Stimulated activated CD4-positive, alpha-beta T cell treated with anti-CD3 and anti-CD28 coated beads, TNF-alpha, amount 100 ng/mL, for 48 hours (primary cell): ENCODE data around the gene ZNF148.
A peak's percentile ranks its signal among the peaks of the same experiment; 100 is the strongest.
"Not testable (repeated sequence)": the region's sequence is repeated elsewhere in the genome, so short reads cannot be mapped to it uniquely, and the experiment has no call there.

Experiments
- DNase-seq, 3 donors: peaks; one replicate each; pipeline ENCODE4 v3.0.0-alpha.2; 2020; ENCODE audit warnings: low read depth in 3 of 3

Gene ZNF148, protein sequence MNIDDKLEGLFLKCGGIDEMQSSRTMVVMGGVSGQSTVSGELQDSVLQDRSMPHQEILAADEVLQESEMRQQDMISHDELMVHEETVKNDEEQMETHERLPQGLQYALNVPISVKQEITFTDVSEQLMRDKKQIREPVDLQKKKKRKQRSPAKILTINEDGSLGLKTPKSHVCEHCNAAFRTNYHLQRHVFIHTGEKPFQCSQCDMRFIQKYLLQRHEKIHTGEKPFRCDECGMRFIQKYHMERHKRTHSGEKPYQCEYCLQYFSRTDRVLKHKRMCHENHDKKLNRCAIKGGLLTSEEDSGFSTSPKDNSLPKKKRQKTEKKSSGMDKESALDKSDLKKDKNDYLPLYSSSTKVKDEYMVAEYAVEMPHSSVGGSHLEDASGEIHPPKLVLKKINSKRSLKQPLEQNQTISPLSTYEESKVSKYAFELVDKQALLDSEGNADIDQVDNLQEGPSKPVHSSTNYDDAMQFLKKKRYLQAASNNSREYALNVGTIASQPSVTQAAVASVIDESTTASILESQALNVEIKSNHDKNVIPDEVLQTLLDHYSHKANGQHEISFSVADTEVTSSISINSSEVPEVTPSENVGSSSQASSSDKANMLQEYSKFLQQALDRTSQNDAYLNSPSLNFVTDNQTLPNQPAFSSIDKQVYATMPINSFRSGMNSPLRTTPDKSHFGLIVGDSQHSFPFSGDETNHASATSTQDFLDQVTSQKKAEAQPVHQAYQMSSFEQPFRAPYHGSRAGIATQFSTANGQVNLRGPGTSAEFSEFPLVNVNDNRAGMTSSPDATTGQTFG

DNA sequence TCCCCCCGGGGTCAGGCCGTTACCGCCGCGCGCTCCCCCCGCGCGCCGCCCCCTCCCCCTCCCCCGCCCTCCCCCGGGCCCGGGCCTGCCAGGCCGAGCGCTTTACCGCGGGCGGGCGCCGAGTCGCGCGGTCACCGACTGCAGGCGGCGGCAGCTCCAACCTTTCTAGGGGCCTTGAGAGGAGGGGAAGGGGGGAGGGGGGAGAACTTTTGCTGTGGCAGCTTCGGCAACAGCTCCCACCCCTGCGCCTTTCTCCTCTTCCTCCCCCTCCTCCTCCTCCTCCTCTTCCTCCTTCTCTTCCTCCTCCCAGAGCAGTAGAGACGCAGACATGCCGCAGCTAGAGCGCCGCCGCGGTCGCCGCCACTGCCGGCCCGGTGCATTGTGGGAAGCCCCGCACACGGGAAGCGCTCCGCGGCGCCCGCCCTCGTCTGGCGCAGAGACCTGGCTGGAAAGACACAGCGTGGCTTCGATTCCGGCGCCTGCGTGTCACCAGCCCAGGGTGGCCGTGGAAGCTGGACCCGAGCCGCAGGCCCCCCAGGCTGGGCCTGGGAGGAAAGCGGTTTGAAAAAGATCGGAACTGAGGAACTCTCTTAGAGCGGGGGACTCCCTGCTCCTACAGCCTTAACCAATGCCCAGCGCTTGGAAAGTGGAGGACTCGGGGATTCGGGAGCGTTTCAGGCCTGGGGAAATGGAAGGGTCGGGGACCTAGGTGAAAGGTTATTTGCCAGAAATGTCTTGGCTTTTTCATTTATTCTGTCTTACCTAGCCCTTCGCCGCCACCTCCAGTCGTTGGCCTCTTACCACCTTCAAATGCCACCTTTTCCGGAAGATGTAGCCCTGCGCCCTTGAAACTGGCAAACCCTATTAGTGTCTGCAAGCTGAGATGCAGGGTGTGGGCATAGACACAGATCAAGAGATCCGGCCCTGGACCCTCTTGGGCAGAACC is at the start of gene ZNF148:
Gene ZNF148, minus strand, starts transcription at position 330 of the 946 bp plus-strand sequence. CDS start 61,685 bp downstream, outside the sequence.
- peak; percentile 78 to 83 (median 81) for DNase-seq

DNA sequence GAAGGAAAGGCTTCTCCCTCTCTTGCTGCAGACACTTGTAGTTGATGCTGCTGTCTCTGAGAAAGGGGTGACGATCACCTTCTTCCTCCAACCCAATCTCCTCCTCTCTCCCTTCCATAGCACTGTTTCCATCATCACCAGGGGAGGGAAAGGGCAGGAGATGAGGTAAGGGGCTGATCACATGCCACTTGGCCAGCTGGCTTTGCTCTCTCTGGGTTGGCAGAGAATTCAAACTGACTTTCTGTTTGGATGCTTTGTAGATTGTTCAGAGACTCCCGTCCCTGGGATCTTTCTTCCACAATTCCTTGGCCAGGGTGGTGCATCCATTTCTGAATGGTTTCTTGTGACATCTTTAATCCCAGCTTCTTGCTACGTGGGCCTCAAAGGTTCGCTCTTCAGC is 43.2 kb upstream of the ZNF148 start:
- no peak for DNase-seq

DNA sequence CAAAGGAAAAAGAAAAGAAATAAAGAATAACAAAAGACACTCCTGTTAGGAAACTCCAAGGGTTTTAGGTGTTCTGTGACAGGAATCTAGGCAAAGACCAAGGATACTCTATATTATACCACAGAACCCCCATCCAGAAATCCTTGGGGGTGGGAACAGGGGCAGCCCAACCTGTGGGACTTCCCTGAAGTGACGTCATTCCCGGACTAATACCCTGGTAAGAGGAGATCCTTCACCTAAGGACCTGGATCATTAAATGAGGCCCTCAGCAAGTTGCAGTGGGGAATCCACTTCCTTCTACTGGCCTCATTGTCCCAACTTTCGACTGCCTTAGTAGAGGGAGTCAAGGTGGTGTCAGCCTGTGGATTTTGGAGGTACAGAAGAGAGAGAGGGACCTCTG is 41.1 kb upstream of the ZNF148 start:
- no peak for DNase-seq

DNA sequence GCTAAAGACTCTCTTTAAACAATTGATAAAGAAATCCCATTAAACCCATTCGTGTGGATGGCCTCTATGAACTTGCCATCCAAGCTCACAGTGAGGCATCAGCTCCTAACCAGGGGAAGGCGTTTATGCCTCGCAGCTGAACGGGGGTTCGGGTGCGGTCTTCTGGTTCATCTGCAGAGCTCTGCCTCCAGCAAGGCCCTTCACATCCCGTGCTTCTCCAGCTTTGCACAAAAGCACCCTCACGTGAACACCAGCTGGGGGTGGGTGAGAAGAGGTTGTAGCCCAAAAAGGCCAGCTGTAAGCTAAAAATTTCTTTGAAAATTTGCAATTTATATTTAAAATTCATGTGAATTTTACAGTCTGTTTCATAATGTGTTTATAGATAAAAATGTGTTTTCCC is 39.5 kb upstream of the ZNF148 start:
- DNase-seq, result no peak

DNA sequence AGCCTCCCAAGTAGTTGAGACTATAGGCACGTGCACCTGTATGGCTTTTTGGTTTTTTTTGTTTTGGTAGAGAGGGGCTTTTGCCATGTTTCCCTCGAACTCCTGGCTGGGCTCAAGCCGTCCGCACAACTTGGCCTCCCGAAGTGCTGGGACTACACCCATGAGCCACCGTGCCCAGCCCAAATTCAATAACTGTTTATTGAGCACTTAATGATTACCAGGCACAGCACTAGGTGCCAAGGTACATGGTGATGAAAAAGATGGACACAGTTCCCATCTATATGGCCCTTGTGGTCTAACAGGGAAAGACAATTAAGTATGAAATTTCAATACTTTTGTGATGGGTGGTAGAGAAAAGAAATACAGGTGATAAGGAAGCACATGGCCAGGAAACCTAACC is 35.8 kb upstream of the ZNF148 start:
- DNase-seq, result no peak

DNA sequence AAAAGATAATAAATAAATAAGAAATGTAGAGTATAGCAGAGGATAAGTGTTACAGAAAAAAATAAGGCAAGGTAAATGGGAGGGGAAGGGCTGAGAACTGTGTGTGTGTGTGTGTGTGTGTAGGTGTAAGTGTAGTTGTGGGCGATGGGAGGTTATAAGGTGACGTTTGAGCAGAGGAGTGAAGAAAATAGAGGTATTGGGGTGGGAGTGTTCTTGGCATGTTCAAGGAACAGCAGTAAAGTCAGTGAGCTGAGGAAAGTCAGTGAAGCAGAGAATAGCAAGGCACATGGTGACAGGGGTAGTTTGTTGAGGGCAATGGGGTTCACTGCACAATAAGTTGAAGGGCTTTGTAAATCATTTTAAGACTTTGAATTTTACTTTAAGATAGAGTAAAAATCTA is 30.9 kb upstream of the ZNF148 start:
- no peak for DNase-seq

DNA sequence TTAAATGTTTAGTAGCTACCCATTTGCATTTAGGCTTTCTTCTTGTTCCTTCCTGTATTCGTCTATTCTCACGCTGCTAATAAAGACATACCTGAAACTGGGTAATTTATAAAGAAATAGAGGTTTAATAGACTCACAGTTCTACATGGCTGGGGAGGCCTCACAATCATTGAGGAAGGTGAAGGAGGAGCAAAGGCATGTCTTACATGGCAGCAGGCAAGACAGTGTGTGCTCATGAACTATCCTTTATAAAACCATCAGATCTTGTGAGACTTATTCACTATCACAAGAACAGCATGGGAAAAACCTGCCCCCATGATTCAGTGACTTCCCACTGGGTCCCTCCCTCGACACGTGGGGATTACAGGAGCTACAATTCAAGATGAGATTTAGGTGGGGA is 30.4 kb upstream of the ZNF148 start:
- DNase-seq, result not testable (repeated sequence)

DNA sequence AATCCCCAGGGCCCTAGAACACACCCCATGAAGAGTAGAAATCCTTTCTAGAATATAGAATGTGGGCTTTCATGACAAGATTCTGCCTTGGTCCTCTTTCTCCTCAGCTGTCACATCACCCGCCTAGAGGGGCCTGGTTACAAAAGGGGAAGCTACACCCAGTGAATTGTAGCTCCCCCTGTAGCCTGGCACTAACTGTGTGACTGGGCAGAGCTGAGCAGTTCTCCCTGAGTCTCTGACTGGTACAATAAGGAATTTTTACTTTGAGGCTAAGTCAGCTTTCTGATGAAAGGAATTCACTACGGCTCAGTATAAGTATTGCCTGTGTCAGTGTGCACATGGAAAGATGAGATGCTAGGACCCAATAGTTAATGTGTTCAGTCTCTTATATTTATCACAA is 28.7 kb upstream of the ZNF148 start:
- no peak for DNase-seq

DNA sequence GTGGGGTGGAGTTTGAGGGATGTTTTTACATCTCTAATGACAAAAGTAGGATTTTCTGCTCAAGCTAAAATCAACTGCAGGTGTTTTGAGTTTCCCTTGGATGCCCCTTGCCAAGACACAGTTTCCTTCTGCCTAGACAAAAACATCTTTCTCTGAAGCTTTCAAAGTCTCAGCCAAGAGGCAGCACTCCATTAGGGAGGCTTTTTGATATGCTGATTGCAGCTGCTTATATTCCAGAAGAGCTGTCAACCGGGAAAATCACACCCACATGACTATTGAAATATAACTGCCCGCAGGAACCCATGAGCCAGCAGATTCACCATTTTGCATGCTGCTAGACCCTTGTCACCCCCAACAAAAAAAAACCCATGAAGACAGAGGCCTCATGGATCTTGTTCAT is 27.5 kb upstream of the ZNF148 start:
- no peak for DNase-seq

DNA sequence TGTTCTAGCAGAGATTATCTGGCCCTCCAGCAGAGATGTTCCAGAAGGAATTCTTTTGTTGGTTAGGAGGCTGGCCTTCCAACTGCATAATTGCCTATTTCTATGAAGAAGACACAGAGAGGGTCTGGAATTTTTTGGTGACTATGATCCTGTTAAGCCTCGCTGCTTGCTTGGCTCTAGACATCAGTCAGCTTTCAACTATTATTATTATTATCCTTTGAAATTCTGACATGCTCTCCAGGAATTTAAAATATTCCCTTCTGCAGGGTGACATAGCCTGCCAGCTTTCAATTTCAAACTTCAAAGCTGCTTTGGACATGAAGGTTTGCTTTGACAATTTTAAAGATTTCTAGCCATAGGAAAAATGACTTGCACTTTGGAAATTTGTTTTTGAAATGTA is 26.3 kb upstream of the ZNF148 start:
- DNase-seq, result no peak

DNA sequence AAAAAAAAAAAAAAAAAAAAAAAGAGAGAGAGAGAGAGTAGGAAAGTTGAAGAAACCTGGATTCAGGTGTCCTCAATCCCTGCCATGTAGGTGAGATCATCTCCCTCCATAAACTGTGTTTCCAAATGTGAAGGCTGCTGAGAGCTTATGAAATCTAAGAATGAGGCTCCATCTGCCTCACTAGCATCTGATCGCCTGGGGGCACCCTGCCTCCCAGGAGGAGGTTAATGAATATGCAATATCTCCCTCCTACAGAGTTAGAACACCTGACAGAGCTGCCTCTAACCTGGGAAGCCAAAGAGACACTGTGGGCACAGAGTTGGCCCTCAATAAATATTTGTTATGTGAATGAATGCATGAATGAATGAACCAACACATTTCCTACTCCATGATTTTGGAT is 23.8 kb upstream of the ZNF148 start:
- no peak for DNase-seq

DNA sequence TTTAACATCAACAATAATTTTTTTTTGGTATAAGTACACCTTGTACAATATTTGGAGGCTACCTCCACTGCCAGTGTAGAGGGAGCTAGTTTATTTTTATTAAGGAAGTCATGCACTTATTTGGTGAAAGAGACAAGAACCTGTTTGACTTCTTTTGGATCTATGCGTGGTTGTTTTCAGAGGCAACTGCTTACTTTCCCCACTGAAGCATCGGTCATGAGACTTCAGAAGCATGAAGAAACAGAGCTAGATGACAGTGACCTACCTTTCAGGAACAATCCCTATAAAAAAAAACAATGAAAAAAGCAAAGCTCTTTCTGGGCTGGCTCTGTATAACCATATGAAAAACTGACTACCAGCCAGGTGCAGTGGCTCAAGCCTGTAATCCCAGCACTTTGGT is 20.0 kb upstream of the ZNF148 start:
- DNase-seq, result no peak

DNA sequence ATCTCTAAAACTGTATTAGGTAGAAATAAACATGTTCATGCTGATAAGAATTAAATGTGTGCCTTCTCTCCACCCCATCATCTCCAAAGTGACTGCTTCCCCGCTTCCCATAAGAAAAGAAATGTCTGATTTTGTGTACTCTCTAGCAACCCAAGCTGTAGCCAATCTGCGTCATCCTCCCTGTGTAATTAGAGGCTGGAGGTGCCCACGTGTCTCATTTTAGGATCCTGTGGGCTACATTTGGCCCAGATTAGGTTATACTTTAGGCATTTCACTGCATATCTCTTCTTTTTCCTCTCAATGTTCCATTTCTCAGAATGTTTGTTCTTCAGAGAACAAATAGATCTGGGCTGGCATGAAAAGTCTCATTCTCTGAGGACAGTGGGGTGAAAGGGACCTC is 19.3 kb upstream of the ZNF148 start:
- DNase-seq, result no peak

DNA sequence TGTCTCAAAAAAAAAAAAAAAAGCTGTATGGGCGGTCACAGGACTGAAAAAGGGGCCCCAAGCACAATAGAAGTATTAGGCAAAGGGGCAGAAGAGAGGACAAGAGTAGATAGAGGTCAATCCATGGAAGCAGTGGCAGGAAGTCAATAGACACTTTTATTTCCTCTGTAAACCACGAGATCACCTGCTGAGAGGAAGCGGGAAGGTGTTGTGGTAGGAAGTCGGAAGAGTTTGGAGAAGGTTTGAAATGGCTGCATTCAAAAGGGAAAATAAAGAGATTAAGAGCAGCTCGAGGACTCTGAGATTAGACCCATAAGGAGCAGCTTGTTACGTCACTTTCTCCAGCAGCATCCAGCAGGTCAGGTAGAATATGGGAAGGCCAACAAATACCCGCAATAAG is 14.2 kb upstream of the ZNF148 start:
- DNase-seq, result no peak

DNA sequence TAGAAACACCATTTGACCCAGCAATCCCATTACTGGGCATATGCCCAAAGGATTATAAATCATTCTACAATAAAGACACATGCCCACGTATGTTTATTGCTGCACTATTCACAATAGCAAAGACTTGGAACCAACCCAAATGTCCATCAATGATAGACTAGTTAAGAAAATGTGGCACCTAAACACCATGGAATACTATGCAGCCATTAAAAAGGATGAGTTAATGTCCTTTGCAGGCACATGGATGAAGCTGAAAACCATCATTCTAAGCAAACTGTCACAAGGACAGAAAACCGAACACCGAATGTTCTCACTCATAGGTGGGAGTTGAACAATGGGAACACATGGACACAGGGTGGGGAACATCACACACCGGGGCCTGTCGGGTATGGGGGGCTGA is 13.2 kb upstream of the ZNF148 start:
- not testable (repeated sequence) for DNase-seq

DNA sequence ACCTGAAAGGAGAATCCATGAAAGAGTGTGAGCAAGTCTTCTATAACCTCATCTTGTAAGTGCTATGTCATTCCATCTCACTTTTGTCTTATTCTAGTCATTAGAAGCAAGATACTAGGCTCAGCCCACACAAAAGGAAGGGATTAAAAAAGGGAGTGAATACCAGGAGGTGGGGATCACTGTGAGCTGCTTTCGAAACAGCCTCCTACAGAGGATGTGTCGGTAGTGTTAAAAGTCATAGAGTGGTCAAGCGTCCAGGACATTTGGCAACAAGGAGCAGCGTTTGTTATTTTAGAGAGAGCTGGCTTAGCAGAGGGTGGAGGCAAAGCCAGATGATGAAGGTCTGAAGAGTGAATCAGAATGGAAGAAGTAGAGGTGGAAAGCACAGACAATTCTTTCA is 11.7 kb upstream of the ZNF148 start:
- no peak for DNase-seq

DNA sequence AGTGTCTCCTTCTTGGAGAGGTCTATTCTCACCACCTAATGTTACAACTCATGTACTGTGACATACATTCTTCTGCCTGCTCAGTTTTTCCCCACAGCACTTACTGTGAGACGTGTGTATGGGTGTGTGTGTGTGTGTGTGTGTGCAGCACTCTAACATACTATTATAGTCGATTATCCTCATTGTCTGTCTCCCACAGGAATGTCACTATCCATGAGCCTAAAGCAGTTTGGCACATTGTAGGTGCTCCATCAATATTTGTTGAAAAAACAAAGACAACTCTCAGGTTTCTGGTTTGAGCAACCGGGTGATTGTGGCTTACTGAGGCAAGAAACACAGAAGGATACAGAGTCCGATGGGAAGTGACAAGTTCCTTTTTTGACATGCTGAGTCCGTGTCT is 8.6 kb upstream of the ZNF148 start:
- no peak for DNase-seq

DNA sequence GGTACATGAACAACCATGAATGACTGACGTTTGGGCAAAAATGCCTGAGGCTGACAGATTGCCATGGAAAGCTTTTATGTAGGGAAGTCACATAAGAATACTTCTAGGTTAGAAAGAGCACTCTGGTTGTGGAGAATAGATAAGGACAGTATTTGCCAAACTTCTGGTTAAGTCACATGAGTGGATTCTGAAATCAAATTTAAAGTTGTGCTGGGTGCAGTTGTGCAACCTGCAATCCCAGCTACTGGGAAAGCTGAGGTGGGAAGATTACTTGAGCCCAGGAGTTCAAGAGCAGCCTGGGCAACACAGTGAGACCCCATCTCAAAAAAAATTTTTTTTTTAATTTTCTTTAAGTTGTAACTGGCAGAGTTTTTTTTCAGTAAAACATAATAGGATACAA is 7.2 kb upstream of the ZNF148 start:
- DNase-seq, result no peak

DNA sequence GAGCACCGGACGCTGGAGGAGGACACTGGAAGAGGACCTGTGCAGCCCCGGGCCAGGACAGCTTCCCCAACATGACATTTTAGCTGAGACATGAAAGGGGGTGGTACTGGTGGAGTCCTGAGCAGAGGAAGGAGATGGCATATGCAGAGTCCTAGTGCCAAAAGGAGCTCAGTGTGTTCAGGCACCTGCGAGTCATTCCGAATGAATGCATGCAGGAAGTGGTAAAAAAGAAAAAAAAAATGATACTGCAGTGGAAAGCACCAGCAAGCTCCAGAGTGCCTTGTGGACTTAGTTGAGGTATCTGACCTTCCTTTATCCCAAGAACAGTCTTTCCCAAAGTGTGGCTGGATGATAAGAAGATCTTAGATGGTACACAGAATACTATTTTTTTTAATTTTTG is 6.6 kb upstream of the ZNF148 start:
- peak in 1 of 3 donors; percentile 11 for DNase-seq

DNA sequence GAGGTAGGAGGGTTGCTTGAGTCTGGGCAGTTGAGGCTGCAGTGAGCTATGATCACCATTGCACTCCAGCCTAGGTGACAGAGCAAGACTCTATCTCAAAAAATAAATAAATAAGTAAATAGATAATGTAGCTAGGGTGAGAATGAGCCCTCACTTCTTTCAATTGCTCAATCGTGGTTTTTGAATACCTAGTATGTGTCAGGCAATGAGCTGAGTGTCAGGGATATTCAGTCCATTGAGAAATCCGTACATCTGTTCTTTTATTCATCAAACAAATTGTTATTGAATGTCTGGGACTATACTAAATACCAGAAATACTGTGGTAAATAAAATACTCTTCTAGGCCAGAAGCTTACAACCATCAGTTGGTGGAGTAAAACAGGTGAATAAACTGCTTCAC is 6.2 kb upstream of the ZNF148 start:
- no peak for DNase-seq

DNA sequence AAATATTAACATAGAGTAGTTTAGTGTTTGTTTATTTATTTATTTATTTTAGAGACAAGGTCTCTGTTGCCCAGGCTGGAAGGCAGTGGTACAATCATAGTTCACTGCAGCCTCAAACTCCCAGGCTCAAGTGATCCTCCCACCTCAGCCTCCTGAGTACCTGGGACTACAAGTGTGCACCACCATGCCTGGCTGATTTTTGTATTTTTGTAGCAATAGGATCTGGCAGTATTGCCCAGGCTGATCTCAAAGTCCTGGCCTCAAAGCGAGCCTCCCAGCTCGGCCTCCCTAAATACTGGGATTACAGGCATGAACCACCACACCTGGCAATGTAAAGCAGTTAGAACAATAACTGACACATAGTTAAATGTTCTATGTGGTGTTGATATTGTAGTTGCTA is 4.4 kb upstream of the ZNF148 start:
- no peak for DNase-seq

DNA sequence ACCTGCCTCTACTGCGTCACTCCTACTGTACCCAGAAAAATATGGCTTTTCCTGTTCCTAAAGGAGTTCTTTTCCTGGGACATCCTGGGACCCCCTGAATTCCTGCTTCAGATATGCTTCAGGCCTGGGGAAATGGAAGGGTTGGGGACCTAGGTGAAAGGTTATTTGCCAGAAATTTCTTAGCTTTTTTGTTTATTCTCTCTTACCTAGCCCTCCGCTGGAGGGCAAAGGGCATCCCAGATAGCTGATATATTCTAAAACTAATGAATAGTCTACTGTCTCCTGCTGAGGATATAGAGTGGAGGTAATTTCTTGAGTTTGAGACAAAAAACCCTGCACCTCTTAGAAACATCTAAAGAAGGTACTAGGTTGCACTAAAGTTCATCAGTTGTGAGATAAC is 3.6 kb upstream of the ZNF148 start:
- no peak for DNase-seq
